ENCODE data around the gene RAD51B.

- TF ChIP-seq CTCF (IDR thresholded peaks at IDR 0.05), result no peak
- no peak for TF ChIP-seq POLR2AphosphoS5 (IDR thresholded peaks at IDR 0.05)
These were observed 543.9 kb downstream of the RAD51B start for GRCh38 chr14:68363466-68363842.
